K562 (cell line): Measurements from ENCODE around the gene AMH. TPM values are rescaled to one million over a fixed set of nuclear protein-coding genes. Genes with fewer than 3 reads are reported as not detected.

Experiments used
- ATF3 ChIP-seq, 2 experiments: fragments of 450-650 bp in 1 of 2; sonication (generic) in 1 of 2; formaldehyde crosslinking in 1 of 2; IDR thresholded peaks in 1 of 2; conservative IDR thresholded peaks in 1 of 2; 2 replicates each; pipeline versions ENCODE4 v1.6.1 to v1.8.1; 2016 to 2023; ENCODE audit warnings: mild to moderate bottlenecking in 2 of 2, moderate library complexity in 2 of 2, inconsistent platforms in 1 of 2, missing genetic modification reagents in 1 of 2
- BHLHE40 ChIP-seq: IDR thresholded peaks from 2 replicates; pipeline ENCODE4 v1.6.1; 2011; ENCODE audit warnings: low read length, improper control_type of control experiment
- CEBPB ChIP-seq: fragments of 450-650 bp; IDR thresholded peaks from 2 replicates; pipeline ENCODE4 v1.6.1; 2016; ENCODE audit warnings: missing genetic modification characterization, missing compliant biosample characterization
- CTBP1 ChIP-seq: fragments of 450-650 bp; IDR thresholded peaks from 2 replicates; pipeline ENCODE4 v1.6.1; 2016; ENCODE audit warnings: borderline replicate concordance
- DEAF1 ChIP-seq: fragments of 450-650 bp; formaldehyde crosslinking; IDR thresholded peaks from 2 replicates; pipeline ENCODE4 v1.4.0; 2020; ENCODE audit warnings: mild to moderate bottlenecking, moderate library complexity
- DIDO1 ChIP-seq: fragments of 450-650 bp; IDR thresholded peaks from 2 replicates; pipeline ENCODE4 v1.6.1; 2016; ENCODE audit warnings: low read depth, missing biosample characterization, missing genetic modification characterization
- E2F1 ChIP-seq: sonication (generic); formaldehyde crosslinking; IDR thresholded peaks from 2 replicates; pipeline ENCODE4 v1.8.1; 2023; ENCODE audit warnings: mild to moderate bottlenecking, missing genetic modification reagents, moderate library complexity
- E2F4 ChIP-seq: sonication (generic); formaldehyde crosslinking; IDR thresholded peaks from 2 replicates; pipeline ENCODE4 v1.8.0; 2022; ENCODE audit warnings: mild to moderate bottlenecking, low read depth, missing genetic modification reagents
- ELF2 ChIP-seq: fragments of 250-450 bp; sonication (Bioruptor Pico); IDR thresholded peaks from 2 replicates; pipeline ENCODE4 v1.5.0; 2021; ENCODE audit warnings: mild to moderate bottlenecking
- ESRRA ChIP-seq: fragments of 450-650 bp; IDR thresholded peaks from 2 replicates; pipeline ENCODE4 v1.6.1; 2014; ENCODE audit warnings: low read depth, mild to moderate bottlenecking, moderate library complexity, borderline replicate concordance
- EZH2 ChIP-seq: IDR thresholded peaks from 2 replicates; pipeline ENCODE4 v1.6.1; 2012; ENCODE audit warnings: low read depth, mild to moderate bottlenecking, inconsistent platforms, low read length, borderline replicate concordance
- HDAC3 ChIP-seq: fragments of 450-650 bp; IDR thresholded peaks from 2 replicates; pipeline ENCODE4 v1.6.1; 2018; ENCODE audit warnings: borderline replicate concordance, mild to moderate bottlenecking, moderate library complexity; ENCODE audit not compliant: partially characterized antibody
- IRF2 ChIP-seq: sonication (generic); formaldehyde crosslinking; IDR thresholded peaks from 2 replicates; pipeline ENCODE4 v1.8.1; 2022; ENCODE audit warnings: mild to moderate bottlenecking, missing genetic modification reagents
- IRF9 ChIP-seq: fragments of 450-650 bp; IDR thresholded peaks from 2 replicates; pipeline ENCODE4 v1.6.1; 2016; ENCODE audit warnings: missing biosample characterization, missing genetic modification characterization
- NFRKB ChIP-seq: fragments of 450-650 bp; IDR thresholded peaks from 2 replicates; pipeline ENCODE4 v1.6.1; 2016; ENCODE audit warnings: low read depth
- POLR3G ChIP-seq: IDR thresholded peaks from 2 replicates; pipeline ENCODE4 v1.6.1; 2011; ENCODE audit not compliant: insufficient read length, insufficient replicate concordance; ENCODE audit errors: extremely low read depth
- PPARD ChIP-seq: fragments of 250-450 bp; sonication (Bioruptor Pico); IDR thresholded peaks from 2 replicates; pipeline ENCODE4 v1.8.0; 2022; ENCODE audit warnings: inconsistent platforms, mild to moderate bottlenecking, moderate library complexity
- TBL1XR1 ChIP-seq, 2 experiments: IDR thresholded peaks; 2 replicates each; pipeline ENCODE4 v1.6.1; 2012; ENCODE audit warnings: improper control_type of control experiment in 2 of 2, low read length in 2 of 2, mild to moderate bottlenecking in 1 of 2
- TEAD4 ChIP-seq, 2 experiments: sonication (generic) in 1 of 2; formaldehyde crosslinking in 1 of 2; IDR thresholded peaks; 2 replicates each; pipeline versions ENCODE4 v1.6.1 to v1.8.0; 2012 to 2022; ENCODE audit warnings: borderline replicate concordance in 1 of 2, inconsistent platforms in 1 of 2, low read length in 1 of 2, mild to moderate bottlenecking in 1 of 2, missing genetic modification reagents in 1 of 2
- ZFP1 ChIP-seq: fragments of 450-650 bp; formaldehyde crosslinking; IDR thresholded peaks from 2 replicates; pipeline ENCODE4 v1.4.0; 2020; ENCODE audit warnings: mild to moderate bottlenecking, mixed read lengths
- ZNF431 ChIP-seq: sonication (generic); formaldehyde crosslinking; IDR thresholded peaks from 2 replicates; pipeline ENCODE4 v1.8.0; 2022; ENCODE audit warnings: mild to moderate bottlenecking, missing genetic modification reagents
- ZNF830 ChIP-seq: fragments of 250-450 bp; sonication (Bioruptor Pico); IDR thresholded peaks from 2 replicates; pipeline ENCODE4 v1.5.0; 2021; ENCODE audit warnings: mild to moderate bottlenecking
- polyA plus RNA-seq, 8 experiments: library from polyadenylated mRNA; depleted of rRNA in 4 of 8; stranded (reverse) in 5 of 8; unstranded in 3 of 8; fragments of >200 nt; fragmentation: Nextera tagmentation in 2 of 8; fragmentation: Illumina TruSeq in 1 of 8; extraction: Ambion mirVana in 2 of 8; extraction: Trizol in 1 of 8; gene quantifications; 2 replicates each; pipeline versions ENCODE4 v1.2.1 to v1.2.3, GENCODE V29; 2011 to 2014; ENCODE audit warnings: inconsistent platforms in 1 of 8, missing spikeins in 1 of 8
- total RNA-seq, 7 experiments: library from RNA; depleted of rRNA in 6 of 7; stranded (reverse); fragments of >200 nt in 6 of 7; fragmentation: Illumina TruSeq in 2 of 7; extraction: Trizol in 2 of 7; gene quantifications; 2 replicates each; pipeline versions ENCODE4 v1.2.1 to v1.2.3, GENCODE V29; 2011 to 2021; ENCODE audit warnings: low replicate concordance in 1 of 7

The AMH gene
- total and polyA plus RNA-seq, 9 of the 15 experiments (the other 6 are each of a cell fraction or from before 2014, with no cell fraction given) = 0.29 to 27.4 (median 2.6) TPM; not detected in 2

- TF ChIP-seq ELF2 = peak; percentile 88
- peak in 1 of 2 experiments; percentile 11; a peak in 1 of 4 replicates for TF ChIP-seq TBL1XR1 (IDR thresholded peaks at IDR 0.05; ENCODE audit: low read length in 2 of 2)
- TF ChIP-seq EZH2 = no peak
- peak; percentile 87 for TF ChIP-seq E2F4 (CRISPR knock-in tag)
- TF ChIP-seq IRF9 = no peak
- peak; percentile 46; the same call in 1 of the 2 replicates for TF ChIP-seq ESRRA
- no peak for TF ChIP-seq POLR3G
- TF ChIP-seq CTBP1 = peak; percentile 76
- TF ChIP-seq ATF3 (IDR thresholded peaks at IDR 0.05) = peak; percentile 87
- TF ChIP-seq ATF3 (CRISPR knock-in tag; conservative IDR thresholded peaks at IDR 0.05) = peak; percentile 90
- TF ChIP-seq HDAC3 = no peak
- no peak for TF ChIP-seq PPARD (CRISPR knock-in tag)
- TF ChIP-seq ZNF431 (CRISPR knock-in tag) = peak; percentile 63; the same call in 1 of the 2 replicates
- no peak for TF ChIP-seq TEAD4 (IDR thresholded peaks at IDR 0.05; ENCODE audit: low read length)
- no peak for TF ChIP-seq TEAD4 (CRISPR knock-in tag; IDR thresholded peaks at IDR 0.05; ENCODE audit: borderline replicate concordance)
- peak; percentile 92 for TF ChIP-seq CEBPB (tag)
- no peak for TF ChIP-seq ZFP1
- TF ChIP-seq IRF2 (CRISPR knock-in tag) = no peak
- no peak; the same call in 1 of the 2 replicates for TF ChIP-seq DIDO1
- peak; percentile 97 for TF ChIP-seq DEAF1 (CRISPR knock-in tag)
- TF ChIP-seq BHLHE40 = no peak; the same call in 1 of the 2 replicates
- TF ChIP-seq ZNF830 (CRISPR knock-in tag) = no peak
- TF ChIP-seq NFRKB = peak; percentile 77
- TF ChIP-seq E2F1 (CRISPR knock-in tag) = no peak; the same call in 1 of the 2 replicates
Observed at GRCh38 chr19:2236314-2237050, 12.6 kb upstream of the AMH start, which contains the start of the genes PLEKHJ1 and SF3A2 (continued).
